Body of pancreas (tissue), 4 donors: ENCODE results near the gene PIK3C2B.

Experiments used
- POLR2A ChIP-seq, 3 donors: fragments of 450-650 bp; IDR thresholded peaks; one replicate each; pipeline ENCODE4 v1.6.1; 2016; ENCODE audit warnings: antibody characterized with exemption in 3 of 3, mild to moderate bottlenecking in 2 of 3
- TF ChIP-seq, protein P1 (sequence below), 7 experiments: fragments of 450-650 bp in 4 of 7; fragments of 200-600 bp in 3 of 7; sonication (generic) in 3 of 7; IDR thresholded peaks; one replicate each; pipeline ENCODE4 v1.5.1; 2016 to 2019; ENCODE audit warnings: antibody characterized with exemption in 7 of 7

DNA sequence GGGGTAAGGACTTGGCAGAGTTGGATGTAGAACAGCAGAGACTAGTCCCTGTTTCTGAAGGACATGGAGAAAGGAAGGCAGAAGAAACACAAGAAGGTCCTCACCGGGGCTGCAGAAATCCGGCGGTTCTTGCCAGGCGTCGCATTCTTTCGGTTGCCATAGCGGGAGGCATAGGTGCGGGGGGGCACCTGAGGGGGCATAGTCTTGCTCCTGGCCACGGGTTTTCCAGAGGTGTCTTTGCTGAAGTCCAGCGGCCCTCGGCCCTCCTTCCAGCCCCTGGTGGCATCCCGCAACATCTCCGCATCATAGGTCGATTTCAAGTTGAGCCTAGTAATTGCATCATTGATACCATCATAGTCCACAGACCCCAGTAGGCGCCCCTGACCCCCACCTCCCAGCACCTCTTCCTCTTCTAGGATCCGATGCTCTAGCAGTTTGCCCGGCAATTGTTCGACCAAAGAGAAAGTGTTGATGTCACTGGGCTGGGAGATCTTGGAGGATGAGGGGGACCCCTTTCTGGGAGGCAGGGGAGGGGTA lies 25.8 kb downstream of the PIK3C2B start:
- TF ChIP-seq POLR2A (IDR thresholded peaks at IDR 0.05) = no peak
- TF ChIP-seq, protein P1, sequence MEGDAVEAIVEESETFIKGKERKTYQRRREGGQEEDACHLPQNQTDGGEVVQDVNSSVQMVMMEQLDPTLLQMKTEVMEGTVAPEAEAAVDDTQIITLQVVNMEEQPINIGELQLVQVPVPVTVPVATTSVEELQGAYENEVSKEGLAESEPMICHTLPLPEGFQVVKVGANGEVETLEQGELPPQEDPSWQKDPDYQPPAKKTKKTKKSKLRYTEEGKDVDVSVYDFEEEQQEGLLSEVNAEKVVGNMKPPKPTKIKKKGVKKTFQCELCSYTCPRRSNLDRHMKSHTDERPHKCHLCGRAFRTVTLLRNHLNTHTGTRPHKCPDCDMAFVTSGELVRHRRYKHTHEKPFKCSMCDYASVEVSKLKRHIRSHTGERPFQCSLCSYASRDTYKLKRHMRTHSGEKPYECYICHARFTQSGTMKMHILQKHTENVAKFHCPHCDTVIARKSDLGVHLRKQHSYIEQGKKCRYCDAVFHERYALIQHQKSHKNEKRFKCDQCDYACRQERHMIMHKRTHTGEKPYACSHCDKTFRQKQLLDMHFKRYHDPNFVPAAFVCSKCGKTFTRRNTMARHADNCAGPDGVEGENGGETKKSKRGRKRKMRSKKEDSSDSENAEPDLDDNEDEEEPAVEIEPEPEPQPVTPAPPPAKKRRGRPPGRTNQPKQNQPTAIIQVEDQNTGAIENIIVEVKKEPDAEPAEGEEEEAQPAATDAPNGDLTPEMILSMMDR (IDR thresholded peaks at IDR 0.05) = no peak
